H1 (cell line): ENCODE data around the gene ZNF358. TPM values are rescaled to one million over a fixed set of nuclear protein-coding genes. Genes with fewer than 3 reads are reported as not detected.
A peak's percentile ranks its signal among the peaks of the same experiment; 100 is the strongest.

Source experiments
- FOSL1 ChIP-seq: IDR thresholded peaks from 2 replicates; pipeline ENCODE4 v1.6.1; 2011; ENCODE audit warnings: mild to moderate bottlenecking, low read depth, low read length, moderate library complexity; ENCODE audit not compliant: insufficient read depth
- KDM1A ChIP-seq: fragments of 200-600, 300-600 bp; sonication (generic); IDR thresholded peaks from 2 replicates; pipeline ENCODE4 v1.7.1; 2016; ENCODE audit warnings: mild to moderate bottlenecking, low read length, borderline replicate concordance
- SIN3A ChIP-seq, 2 experiments: IDR thresholded peaks in 1 of 2; conservative IDR thresholded peaks in 1 of 2; 2 replicates each; pipeline ENCODE4 v1.6.1; 2011 to 2012; ENCODE audit warnings: low read length in 2 of 2, improper control_type of control experiment in 1 of 2, low read depth in 1 of 2, mild to moderate bottlenecking in 1 of 2
- TAF7 ChIP-seq: optimal IDR thresholded peaks from 2 replicates; pipeline ENCODE3; 2011; ENCODE audit warnings: low read depth, mild to moderate bottlenecking, inconsistent platforms, low read length, moderate library complexity, borderline replicate concordance
- TBP ChIP-seq: IDR thresholded peaks from 2 replicates; pipeline ENCODE4 v1.6.1; 2011; ENCODE audit warnings: low read depth, low read length, improper control_type of control experiment
- ZNF274 ChIP-seq: IDR thresholded peaks from 2 replicates; pipeline ENCODE4 v1.7.0; 2012; ENCODE audit warnings: low read length, borderline replicate concordance; ENCODE audit errors: extremely low read depth
- polyA plus RNA-seq, 7 experiments: library from polyadenylated mRNA; depleted of rRNA in 3 of 7; stranded (reverse) in 5 of 7; unstranded in 2 of 7; fragments of >200 nt in 5 of 7; fragments of 200-250 nt in 2 of 7; gene quantifications; 1 replicate in 5 of 7; 2 replicates in 1 of 7; 4 replicates in 1 of 7; pipeline versions ENCODE4 v1.2.1 to v1.2.3, GENCODE V29; 2011 to 2013; ENCODE audit warnings: missing spikeins in 2 of 7, mixed read lengths in 2 of 7
- total RNA-seq: library from RNA; stranded (reverse); fragmentation: NEBNext Ultra II Directional; extraction: Animal tissue kit (Norgen Biotek cat#: 25700); gene quantifications from 2 replicates; pipeline ENCODE4 v1.2.1, GENCODE V29; 2021
- TF ChIP-seq, protein P1 (sequence below): fragments of 300-600 bp; sonication (generic); IDR thresholded peaks from 2 replicates; pipeline ENCODE4 v1.7.1; 2012; ENCODE audit warnings: low read length, moderate library complexity, mild to moderate bottlenecking, inconsistent platforms; ENCODE audit not compliant: insufficient replicate concordance

Gene ZNF358
- total and polyA plus RNA-seq, 2 of the 8 experiments (the other 6 are each of a cell fraction or from before 2014, with no cell fraction given): 40.0 to 60.3 TPM

DNA sequence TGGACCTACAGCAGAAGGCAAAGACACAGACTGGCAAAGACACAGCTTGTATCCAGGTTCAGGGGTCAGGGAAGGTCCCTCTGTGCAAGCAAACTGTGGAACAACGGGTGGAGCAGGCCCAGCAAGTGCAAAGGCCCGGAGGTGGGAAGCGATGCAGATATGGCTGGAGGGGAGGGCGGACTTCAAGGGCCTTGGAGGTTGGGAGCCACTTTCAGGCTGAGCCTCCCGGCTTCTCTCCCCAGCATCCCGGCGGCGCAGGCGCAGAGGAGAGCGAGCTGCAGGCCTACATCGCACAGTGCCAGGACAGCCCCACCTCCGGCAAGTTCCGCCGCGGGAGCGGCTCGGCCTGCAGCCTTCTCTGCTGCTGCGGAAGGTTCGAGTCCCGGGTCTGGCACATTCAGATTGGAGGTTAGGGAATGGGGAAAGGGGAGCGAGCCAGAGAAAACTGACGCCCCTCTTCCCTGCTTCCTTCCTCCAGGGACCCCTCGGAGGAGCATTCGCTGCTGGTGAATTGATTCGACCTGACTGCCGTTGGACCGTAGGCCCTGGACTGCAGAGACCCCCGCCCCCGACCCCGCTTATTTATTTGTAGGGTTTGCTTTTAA, 17.5 kb downstream of the ZNF358 start (continued):
- TF ChIP-seq, protein P1, sequence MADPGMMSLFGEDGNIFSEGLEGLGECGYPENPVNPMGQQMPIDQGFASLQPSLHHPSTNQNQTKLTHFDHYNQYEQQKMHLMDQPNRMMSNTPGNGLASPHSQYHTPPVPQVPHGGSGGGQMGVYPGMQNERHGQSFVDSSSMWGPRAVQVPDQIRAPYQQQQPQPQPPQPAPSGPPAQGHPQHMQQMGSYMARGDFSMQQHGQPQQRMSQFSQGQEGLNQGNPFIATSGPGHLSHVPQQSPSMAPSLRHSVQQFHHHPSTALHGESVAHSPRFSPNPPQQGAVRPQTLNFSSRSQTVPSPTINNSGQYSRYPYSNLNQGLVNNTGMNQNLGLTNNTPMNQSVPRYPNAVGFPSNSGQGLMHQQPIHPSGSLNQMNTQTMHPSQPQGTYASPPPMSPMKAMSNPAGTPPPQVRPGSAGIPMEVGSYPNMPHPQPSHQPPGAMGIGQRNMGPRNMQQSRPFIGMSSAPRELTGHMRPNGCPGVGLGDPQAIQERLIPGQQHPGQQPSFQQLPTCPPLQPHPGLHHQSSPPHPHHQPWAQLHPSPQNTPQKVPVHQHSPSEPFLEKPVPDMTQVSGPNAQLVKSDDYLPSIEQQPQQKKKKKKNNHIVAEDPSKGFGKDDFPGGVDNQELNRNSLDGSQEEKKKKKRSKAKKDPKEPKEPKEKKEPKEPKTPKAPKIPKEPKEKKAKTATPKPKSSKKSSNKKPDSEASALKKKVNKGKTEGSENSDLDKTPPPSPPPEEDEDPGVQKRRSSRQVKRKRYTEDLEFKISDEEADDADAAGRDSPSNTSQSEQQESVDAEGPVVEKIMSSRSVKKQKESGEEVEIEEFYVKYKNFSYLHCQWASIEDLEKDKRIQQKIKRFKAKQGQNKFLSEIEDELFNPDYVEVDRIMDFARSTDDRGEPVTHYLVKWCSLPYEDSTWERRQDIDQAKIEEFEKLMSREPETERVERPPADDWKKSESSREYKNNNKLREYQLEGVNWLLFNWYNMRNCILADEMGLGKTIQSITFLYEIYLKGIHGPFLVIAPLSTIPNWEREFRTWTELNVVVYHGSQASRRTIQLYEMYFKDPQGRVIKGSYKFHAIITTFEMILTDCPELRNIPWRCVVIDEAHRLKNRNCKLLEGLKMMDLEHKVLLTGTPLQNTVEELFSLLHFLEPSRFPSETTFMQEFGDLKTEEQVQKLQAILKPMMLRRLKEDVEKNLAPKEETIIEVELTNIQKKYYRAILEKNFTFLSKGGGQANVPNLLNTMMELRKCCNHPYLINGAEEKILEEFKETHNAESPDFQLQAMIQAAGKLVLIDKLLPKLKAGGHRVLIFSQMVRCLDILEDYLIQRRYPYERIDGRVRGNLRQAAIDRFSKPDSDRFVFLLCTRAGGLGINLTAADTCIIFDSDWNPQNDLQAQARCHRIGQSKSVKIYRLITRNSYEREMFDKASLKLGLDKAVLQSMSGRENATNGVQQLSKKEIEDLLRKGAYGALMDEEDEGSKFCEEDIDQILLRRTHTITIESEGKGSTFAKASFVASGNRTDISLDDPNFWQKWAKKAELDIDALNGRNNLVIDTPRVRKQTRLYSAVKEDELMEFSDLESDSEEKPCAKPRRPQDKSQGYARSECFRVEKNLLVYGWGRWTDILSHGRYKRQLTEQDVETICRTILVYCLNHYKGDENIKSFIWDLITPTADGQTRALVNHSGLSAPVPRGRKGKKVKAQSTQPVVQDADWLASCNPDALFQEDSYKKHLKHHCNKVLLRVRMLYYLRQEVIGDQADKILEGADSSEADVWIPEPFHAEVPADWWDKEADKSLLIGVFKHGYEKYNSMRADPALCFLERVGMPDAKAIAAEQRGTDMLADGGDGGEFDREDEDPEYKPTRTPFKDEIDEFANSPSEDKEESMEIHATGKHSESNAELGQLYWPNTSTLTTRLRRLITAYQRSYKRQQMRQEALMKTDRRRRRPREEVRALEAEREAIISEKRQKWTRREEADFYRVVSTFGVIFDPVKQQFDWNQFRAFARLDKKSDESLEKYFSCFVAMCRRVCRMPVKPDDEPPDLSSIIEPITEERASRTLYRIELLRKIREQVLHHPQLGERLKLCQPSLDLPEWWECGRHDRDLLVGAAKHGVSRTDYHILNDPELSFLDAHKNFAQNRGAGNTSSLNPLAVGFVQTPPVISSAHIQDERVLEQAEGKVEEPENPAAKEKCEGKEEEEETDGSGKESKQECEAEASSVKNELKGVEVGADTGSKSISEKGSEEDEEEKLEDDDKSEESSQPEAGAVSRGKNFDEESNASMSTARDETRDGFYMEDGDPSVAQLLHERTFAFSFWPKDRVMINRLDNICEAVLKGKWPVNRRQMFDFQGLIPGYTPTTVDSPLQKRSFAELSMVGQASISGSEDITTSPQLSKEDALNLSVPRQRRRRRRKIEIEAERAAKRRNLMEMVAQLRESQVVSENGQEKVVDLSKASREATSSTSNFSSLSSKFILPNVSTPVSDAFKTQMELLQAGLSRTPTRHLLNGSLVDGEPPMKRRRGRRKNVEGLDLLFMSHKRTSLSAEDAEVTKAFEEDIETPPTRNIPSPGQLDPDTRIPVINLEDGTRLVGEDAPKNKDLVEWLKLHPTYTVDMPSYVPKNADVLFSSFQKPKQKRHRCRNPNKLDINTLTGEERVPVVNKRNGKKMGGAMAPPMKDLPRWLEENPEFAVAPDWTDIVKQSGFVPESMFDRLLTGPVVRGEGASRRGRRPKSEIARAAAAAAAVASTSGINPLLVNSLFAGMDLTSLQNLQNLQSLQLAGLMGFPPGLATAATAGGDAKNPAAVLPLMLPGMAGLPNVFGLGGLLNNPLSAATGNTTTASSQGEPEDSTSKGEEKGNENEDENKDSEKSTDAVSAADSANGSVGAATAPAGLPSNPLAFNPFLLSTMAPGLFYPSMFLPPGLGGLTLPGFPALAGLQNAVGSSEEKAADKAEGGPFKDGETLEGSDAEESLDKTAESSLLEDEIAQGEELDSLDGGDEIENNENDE: no peak
- TF ChIP-seq ZNF274 (no peak), KDM1A (peak; percentile 82; the same call in 1 of the 2 replicates), SIN3A (conservative IDR thresholded peaks at IDR 0.05 in 1 of 2, IDR thresholded peaks at IDR 0.05 in 1 of 2; ENCODE audit: low read depth in 1 of 2, low read length in 2 of 2) (no peak), FOSL1 (no peak), TBP (0 out of 2 replicates have a peak, but pooled peaks have one; percentile 22), TAF7 (no peak)
